OCI-LY7 (cell line): ENCODE data around the gene CA7.

ENCODE experiments used
- CTCF ChIP-seq: fragments of 200-600 bp; sonication (generic); conservative IDR thresholded peaks from 2 replicates; pipeline ENCODE4 v1.5.1; 2014; ENCODE audit warnings: mild to moderate bottlenecking, antibody characterized with exemption, low read length, moderate library complexity, mixed read lengths
- EZH2phosphoT487 ChIP-seq: fragments of 200-600 bp; sonication (generic); IDR thresholded peaks from 2 replicates; pipeline ENCODE4 v1.6.1; 2018; ENCODE audit warnings: low read depth, borderline replicate concordance, mild to moderate bottlenecking, mixed run types, antibody characterized with exemption, low read length, moderate library complexity, mixed read lengths

- TF ChIP-seq CTCF (no peak), EZH2phosphoT487 (no peak)
These were observed 25.2 kb downstream of the CA7 start for GRCh38 chr16:66869424-66869823.
